IMR-90 (cell line): ENCODE data around the gene HS3ST2.

Experiments
- BHLHE40 ChIP-seq: fragments of 150-350 bp; IDR thresholded peaks from 2 replicates; pipeline ENCODE4 v1.6.1; 2016; ENCODE audit warnings: mild to moderate bottlenecking, low read depth, low read length
- CEBPB ChIP-seq: IDR thresholded peaks from 2 replicates; pipeline ENCODE4 v1.6.1; 2012; ENCODE audit warnings: low read depth, low read length, improper control_type of control experiment
- CTCF ChIP-seq: conservative IDR thresholded peaks from 2 replicates; pipeline ENCODE4 v1.5.1; 2012; ENCODE audit warnings: mild to moderate bottlenecking, low read depth, low read length, improper control_type of control experiment
- MXI1 ChIP-seq: IDR thresholded peaks from 2 replicates; pipeline ENCODE4 v1.6.1; 2012; ENCODE audit warnings: low read depth, mild to moderate bottlenecking, low read length, moderate library complexity, borderline replicate concordance
- NFE2L2 ChIP-seq: fragments of 150-350 bp; IDR thresholded peaks from 2 replicates; pipeline ENCODE4 v1.6.1; 2016; ENCODE audit warnings: low read depth, mild to moderate bottlenecking, low read length
- POLR2A ChIP-seq: IDR thresholded peaks from 2 replicates; pipeline ENCODE4 v1.6.1; 2012; ENCODE audit warnings: mild to moderate bottlenecking, low read depth, low read length
- RAD21 ChIP-seq: IDR thresholded peaks from 2 replicates; pipeline ENCODE4 v1.6.1; 2012; ENCODE audit warnings: low read length, improper control_type of control experiment
- RCOR1 ChIP-seq: IDR thresholded peaks from 2 replicates; pipeline ENCODE4 v1.6.1; 2012; ENCODE audit warnings: mild to moderate bottlenecking, low read length, improper control_type of control experiment; ENCODE audit not compliant: insufficient replicate concordance
- SMC3 ChIP-seq: fragments of 150-350 bp; IDR thresholded peaks from 2 replicates; pipeline ENCODE4 v1.6.1; 2016; ENCODE audit warnings: low read depth, mild to moderate bottlenecking, antibody characterized with exemption, low read length, moderate library complexity

GRCh38 chr16:22926105-22926751, 112.3 kb downstream of the HS3ST2 start:
- no peak for TF ChIP-seq SMC3
- no peak for TF ChIP-seq CTCF
- no peak for TF ChIP-seq CEBPB
- TF ChIP-seq RAD21: no peak
- no peak for TF ChIP-seq BHLHE40
- no peak for TF ChIP-seq POLR2A
- no peak for TF ChIP-seq RCOR1
- TF ChIP-seq MXI1: no peak
- TF ChIP-seq NFE2L2: no peak
